ENCODE results near the gene HOXA11.

DNA sequence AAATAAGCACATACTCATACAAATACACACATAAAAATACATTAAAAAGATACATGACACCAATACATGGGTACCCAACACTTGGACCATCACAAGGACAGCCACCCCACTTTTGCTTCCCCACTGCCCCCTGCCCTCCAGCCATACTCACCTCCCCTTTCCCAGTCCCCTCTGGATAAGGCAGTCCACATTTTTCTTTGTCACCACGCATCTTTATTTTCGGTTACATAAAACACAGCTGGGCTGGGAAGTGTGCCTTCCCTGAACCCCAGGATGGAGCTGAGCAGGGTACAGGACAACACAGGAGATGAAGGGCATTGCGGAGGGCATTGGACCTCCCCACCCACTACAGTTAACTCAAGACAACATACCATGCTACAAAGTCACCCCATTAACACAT lies 31.5 kb downstream of the HOXA11 start:
- TF ChIP-seq CTCF (IDR thresholded peaks at IDR 0.05 in 8 of 11, conservative IDR thresholded peaks at IDR 0.05 in 3 of 11) (no peak), POLR2A (IDR thresholded peaks at IDR 0.05) (no peak)
